Smooth muscle cell (in vitro differentiated cells): Measurements from ENCODE around the gene LHPP. TPM values are rescaled to one million over a fixed set of nuclear protein-coding genes. Genes with fewer than 3 reads are reported as not detected.

Experiments used
- DNase-seq: peaks from one replicate; lab custom pipeline; 2025; ENCODE audit not compliant: unreplicated experiment; lab: John Stamatoyannopoulos, UW
- H2AFZ ChIP-seq: fragments of 200-600 bp; sonication (generic); 2 replicates; pipeline ENCODE4 v1.6.0; 2016; ENCODE audit warnings: antibody characterized with exemption, low read depth, mild to moderate bottlenecking
- H3F3A ChIP-seq: fragments of 200-600 bp; sonication (generic); 2 replicates; pipeline ENCODE4 v1.6.0; 2017; ENCODE audit warnings: antibody characterized with exemption, low read depth
- H3K27ac ChIP-seq: fragments of 200-600 bp; sonication (generic); 2 replicates; pipeline ENCODE4 v1.5.1; 2016; ENCODE audit warnings: low read depth, mild to moderate bottlenecking
- H3K27me3 ChIP-seq: fragments of 200-600 bp; sonication (generic); 2 replicates; pipeline ENCODE4 v1.6.1; 2016; ENCODE audit warnings: low read depth, mild to moderate bottlenecking
- H3K36me3 ChIP-seq: fragments of 200-600 bp; sonication (generic); 2 replicates; pipeline ENCODE4 v1.5.1; 2016; ENCODE audit warnings: low read depth
- H3K4me1 ChIP-seq: fragments of 200-600 bp; sonication (generic); 2 replicates; pipeline ENCODE4 v1.5.1; 2016; ENCODE audit warnings: low read depth
- H3K4me2 ChIP-seq: fragments of 200-600 bp; sonication (generic); 2 replicates; pipeline ENCODE4 v1.6.0; 2016; ENCODE audit warnings: mild to moderate bottlenecking
- H3K4me3 ChIP-seq: fragments of 200-600 bp; sonication (generic); 2 replicates; pipeline ENCODE4 v1.5.1; 2016; ENCODE audit warnings: mild to moderate bottlenecking
- H3K79me2 ChIP-seq: fragments of 200-600 bp; sonication (generic); 2 replicates; pipeline ENCODE4 v1.6.0; 2016; ENCODE audit warnings: low read depth, mild to moderate bottlenecking
- H3K9ac ChIP-seq: fragments of 200-600 bp; sonication (generic); 2 replicates; pipeline ENCODE4 v1.6.0; 2016; ENCODE audit warnings: low read depth
- H3K9me3 ChIP-seq: fragments of 200-600 bp; sonication (generic); replicated peaks from 2 replicates; pipeline ENCODE4 v1.5.1; 2016; ENCODE audit warnings: low read depth
- H4K20me1 ChIP-seq: fragments of 200-600 bp; sonication (generic); 2 replicates; pipeline ENCODE4 v1.6.0; 2016; ENCODE audit warnings: low read depth
- CTCF ChIP-seq: fragments of 200-600 bp; sonication (generic); IDR thresholded peaks from 2 replicates; pipeline ENCODE4 v1.5.1; 2017; ENCODE audit warnings: borderline replicate concordance, mild to moderate bottlenecking, antibody characterized with exemption; ENCODE audit not compliant: insufficient read depth, poor library complexity, severe bottlenecking
- WGBS: methylation state at CpG from one replicate; pipeline ENCODE4 v1.1.7; 2016; ENCODE audit warnings: low lambda C conversion rate; 5-methylcytosine and 5-hydroxymethylcytosine counted together
- polyA plus RNA-seq: library from polyadenylated mRNA; unstranded; fragments of >200 nt; fragmentation: Nextera tagmentation; extraction: Ambion mirVana; gene quantifications from 2 replicates; pipeline ENCODE4 v1.2.1, GENCODE V29; 2016
- total RNA-seq: library from RNA; depleted of rRNA; stranded (reverse); fragments of >200 nt; gene quantifications from 2 replicates; pipeline ENCODE4 v1.2.3, GENCODE V29; 2014

Gene LHPP
- total and polyA plus RNA-seq, 2 experiments from 2014 or later = 7.6 to 14.0 TPM

GRCh38 chr10:124604214-124605000 lies 142.8 kb downstream of the LHPP start:
- no peak overlapping the region for H2AFZ ChIP-seq
- no peak overlapping the region for H3K9ac ChIP-seq
- H3K27me3 ChIP-seq = no peaks in the 10 kb centered on the region
- no peak for TF ChIP-seq CTCF
- DNase-seq = no peak
- no peaks in the 10 kb centered on the region for H3F3A ChIP-seq
- no peaks in the 10 kb centered on the region for H3K4me1 ChIP-seq
- H3K4me2 ChIP-seq = no peak overlapping the region
- no peaks in the 10 kb centered on the region for H3K36me3 ChIP-seq
- no peaks in the 10 kb centered on the region for H3K79me2 ChIP-seq
- H3K4me3 ChIP-seq = no peak overlapping the region
- H3K27ac ChIP-seq = no peak overlapping the region
- H4K20me1 ChIP-seq = no peaks in the 10 kb centered on the region
- no peaks in the 10 kb centered on the region for H3K9me3 ChIP-seq
- WGBS = 91% methylated on average over 22 of the region's 22 CpGs

- Histone ChIP-seq H3K4me2 (no peak overlapping the region), H2AFZ (no peak overlapping the region), H3F3A (no peaks in the 10 kb centered on the region), H3K4me1 (no peaks in the 10 kb centered on the region), H3K79me2 (no peaks in the 10 kb centered on the region), H3K27me3 (no peaks in the 10 kb centered on the region), H4K20me1 (no peaks in the 10 kb centered on the region), H3K9ac (no peak overlapping the region), H3K4me3 (no peak overlapping the region), H3K36me3 (no peaks in the 10 kb centered on the region), H3K9me3 (no peaks in the 10 kb centered on the region), H3K27ac (no peak overlapping the region)
- DNase-seq = no peak
- TF ChIP-seq CTCF = no peak
- WGBS = 78% methylated on average over 7 of the region's 8 CpGs
Observed at GRCh38 chr10:124605001-124605370, 143.4 kb downstream of the LHPP start.

GRCh38 chr10:124605481-124605855 lies 143.8 kb downstream of the LHPP start:
- H2AFZ ChIP-seq = no peak overlapping the region
- 94% methylated on average over 4 of the region's 5 CpGs for WGBS
- H3K9ac ChIP-seq = no peak overlapping the region
- no peak for DNase-seq
- H3F3A ChIP-seq = no peaks in the 10 kb centered on the region
- no peaks in the 10 kb centered on the region for H4K20me1 ChIP-seq
- H3K27ac ChIP-seq = no peak overlapping the region
- no peak overlapping the region for H3K4me3 ChIP-seq
- no peak for TF ChIP-seq CTCF
- H3K79me2 ChIP-seq = no peaks in the 10 kb centered on the region
- no peaks in the 10 kb centered on the region for H3K9me3 ChIP-seq
- H3K4me2 ChIP-seq = no peak overlapping the region
- H3K27me3 ChIP-seq = no peaks in the 10 kb centered on the region
- no peaks in the 10 kb centered on the region for H3K36me3 ChIP-seq
- H3K4me1 ChIP-seq = no peaks in the 10 kb centered on the region
